Measurements from ENCODE around the gene S100A12. TPM values are rescaled to one million over a fixed set of nuclear protein-coding genes. Genes with fewer than 3 reads are reported as not detected.

S100A12 gene
- polyA plus RNA-seq, 1 donor, result 2.7 TPM

DNA sequence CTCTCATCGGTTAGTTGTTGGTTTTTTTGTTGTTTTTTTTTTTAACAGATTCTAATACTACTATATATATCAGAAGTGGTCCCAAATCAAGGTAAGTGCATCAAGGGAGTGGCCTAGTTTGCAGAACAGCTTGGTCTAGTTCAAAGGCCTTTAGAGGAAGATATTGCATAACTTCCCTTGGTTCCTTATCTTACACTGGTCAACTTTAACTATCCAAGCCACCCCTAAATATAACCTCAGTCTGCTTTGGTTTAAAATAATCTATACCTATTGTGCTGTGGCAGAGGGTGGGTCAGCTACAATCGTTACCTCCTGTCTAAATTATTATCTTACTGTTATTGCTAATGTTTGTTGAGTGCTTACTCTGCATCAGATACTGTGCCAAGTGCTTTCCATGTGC, 6.9 kb downstream of the S100A12 start:
- no peak for DNase-seq (ENCODE audit: low read depth)

DNA sequence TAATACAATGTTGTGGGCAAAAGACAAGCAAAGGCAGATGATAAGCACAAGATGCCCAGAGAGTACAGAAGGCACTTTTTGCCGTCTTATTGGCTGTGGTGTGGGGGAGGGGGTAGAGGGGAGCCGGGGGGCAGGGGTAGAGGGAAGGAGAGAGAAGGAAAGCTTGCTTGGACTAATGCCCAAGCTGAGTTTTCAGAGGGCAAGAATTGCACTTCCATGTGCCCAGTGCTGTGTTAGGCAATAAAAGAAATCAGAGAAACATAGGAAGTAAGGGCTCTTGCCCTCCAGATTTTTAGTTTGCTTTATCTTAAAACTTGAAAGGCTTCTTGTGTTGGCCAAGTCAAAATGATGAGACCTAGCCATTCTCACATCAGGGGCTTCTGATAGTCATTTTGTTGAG, 8.3 kb downstream of the S100A12 start:
- DNase-seq (ENCODE audit: low read depth), result no peak

DNA sequence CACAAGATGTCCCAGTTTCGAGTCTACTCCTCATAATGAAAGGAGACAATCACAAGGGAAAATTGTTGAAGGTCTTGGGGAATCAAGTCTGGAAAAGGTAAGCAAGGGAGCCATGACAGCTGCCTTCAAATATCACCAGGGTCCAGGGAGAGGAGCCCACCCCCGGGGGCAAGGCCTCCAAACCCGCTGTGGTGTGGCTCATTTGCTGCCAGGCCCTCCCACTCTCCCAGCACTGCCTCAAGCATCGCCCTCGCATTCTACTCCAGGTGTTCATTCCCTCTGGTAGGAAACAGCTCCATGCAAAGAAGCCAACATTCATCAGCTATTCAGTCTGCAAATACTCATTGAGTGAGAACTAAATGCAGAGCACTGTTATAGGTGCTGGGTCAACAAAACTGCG, 9.2 kb downstream of the S100A12 start:
- DNase-seq (ENCODE audit: low read depth), result no peak

DNA sequence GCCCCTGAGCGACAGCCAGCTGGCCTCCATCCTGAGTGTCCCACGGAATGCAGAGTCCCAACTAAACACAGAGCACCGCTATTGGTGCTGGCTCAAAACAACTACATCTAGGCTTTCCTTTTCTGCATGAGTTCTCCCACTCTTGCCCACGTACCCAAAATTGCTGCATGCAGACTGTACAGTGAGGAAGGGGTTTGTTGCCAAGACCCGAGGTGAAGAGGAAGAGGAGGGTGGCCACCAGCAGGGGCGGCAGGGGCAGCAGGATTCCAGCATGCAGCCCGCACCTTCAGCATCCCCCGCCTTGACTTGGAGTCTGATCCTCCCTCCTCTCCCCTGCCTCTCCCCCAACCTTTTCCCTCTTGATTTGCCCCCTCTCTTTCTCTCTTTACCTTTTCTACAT, 9.7 kb downstream of the S100A12 start:
- no peak for DNase-seq (ENCODE audit: low read depth)

DNA sequence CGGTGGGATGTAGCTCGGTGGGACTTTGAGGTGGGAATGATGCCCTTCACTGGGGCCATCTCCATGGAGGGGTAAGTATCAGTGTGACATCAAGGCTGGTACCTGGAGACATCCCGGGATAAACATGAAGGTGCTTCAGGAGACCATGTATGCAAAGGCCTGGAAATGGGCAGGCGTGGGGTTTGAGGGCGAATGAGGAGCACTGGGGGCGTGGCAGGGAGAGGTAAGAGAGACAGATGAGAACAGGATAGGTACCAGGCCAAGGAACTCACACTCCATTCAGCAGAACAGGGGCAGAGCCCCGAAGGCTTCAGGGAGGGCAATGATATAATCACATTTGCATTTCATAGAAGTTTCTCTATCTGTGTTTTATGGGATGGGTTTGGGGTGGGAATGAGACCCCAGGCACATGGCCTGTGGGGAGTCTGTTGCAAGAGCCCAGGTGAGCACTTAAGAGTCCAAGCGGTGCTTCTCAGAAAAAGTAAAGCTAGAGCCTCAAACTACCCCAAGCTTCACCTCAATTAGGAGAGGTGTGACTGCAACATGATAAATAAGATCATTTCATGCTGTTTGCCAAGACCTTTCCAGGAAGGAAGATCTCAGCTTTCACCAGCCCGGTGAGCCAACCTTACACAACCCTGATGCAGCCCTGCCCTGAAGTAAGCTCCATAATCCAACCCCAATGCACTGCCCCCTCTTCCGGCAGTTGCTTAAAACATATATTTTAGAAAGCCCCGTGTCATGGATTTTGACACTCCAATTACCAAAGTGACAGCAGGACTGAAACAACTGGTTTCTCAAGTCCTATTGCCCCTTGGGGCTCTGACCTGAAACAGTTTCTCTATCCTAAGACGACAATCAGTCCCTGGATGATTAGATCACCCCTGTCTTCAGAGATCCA, 10.4 kb downstream of the S100A12 start:
- no peak for DNase-seq (ENCODE audit: low read depth)

DNA sequence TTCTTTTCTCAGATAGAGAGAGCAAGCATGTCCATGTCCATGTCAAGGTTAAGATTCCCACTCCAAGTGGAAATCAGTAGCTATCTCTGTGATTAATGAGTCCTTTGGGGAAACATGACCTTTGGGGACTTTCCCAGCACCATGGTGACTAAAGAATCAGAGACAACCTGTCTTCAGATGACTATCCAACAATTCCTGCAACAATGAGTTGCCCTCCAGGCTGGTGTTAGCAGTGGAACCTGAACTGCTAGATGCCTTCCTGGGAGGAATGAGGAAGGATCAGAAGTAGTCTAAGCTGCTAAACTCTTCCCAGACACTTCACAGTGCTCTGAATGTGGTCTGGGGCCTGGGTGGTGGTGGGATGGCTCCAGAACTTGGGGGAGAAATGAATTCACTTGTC, 11.3 kb downstream of the S100A12 start:
- no peak for DNase-seq (ENCODE audit: low read depth)

DNA sequence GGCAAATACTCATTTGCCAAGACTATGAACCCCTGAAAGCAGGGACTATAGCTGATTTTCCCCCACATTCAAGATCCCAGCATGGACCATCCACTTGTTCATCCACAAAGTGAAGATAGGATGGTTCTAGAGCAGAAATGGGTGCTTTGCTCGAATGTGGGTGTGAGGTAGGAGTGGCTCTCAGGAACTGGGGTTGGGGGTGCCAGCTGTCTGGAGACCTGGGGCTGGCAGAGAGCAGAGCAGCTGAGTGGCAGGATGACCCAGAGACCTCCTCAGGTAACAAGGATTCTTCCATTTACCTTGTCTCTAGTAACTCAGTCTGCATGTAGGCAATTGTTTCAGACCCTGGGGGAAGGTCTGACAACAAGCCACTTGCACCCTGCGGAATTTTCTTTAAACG, 11.8 kb downstream of the S100A12 start:
- no peak for DNase-seq (ENCODE audit: low read depth)

DNA sequence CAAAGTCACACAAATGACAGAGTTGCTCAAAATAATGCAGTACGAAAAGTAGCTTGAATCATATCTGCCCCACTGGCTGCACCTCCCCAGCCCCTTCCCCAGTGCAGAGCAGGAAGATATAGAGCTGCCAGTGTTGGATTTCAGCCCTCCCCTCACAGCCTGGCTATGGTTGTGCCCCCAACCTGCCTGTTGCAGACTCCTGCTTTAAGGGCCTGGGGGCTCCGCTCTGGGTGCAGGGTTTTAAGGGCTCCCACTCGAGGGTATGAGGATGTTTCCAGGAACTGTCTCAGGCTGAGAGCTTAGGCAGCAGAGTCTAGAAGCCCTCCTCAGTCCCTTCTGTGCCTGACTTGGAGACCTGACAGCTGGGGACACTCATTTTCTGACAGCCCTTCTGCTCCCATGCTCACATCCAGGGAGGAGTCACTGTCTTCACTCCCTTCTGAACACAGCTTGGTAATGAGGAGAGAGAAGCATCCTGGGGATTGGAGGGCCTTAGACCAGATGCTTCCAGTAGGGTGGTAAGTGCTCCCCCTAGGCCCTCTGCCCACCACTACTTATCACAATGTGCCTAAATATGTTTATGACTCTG, 13.1 kb downstream of the S100A12 start:
- DNase-seq (ENCODE audit: low read depth), result no peak

DNA sequence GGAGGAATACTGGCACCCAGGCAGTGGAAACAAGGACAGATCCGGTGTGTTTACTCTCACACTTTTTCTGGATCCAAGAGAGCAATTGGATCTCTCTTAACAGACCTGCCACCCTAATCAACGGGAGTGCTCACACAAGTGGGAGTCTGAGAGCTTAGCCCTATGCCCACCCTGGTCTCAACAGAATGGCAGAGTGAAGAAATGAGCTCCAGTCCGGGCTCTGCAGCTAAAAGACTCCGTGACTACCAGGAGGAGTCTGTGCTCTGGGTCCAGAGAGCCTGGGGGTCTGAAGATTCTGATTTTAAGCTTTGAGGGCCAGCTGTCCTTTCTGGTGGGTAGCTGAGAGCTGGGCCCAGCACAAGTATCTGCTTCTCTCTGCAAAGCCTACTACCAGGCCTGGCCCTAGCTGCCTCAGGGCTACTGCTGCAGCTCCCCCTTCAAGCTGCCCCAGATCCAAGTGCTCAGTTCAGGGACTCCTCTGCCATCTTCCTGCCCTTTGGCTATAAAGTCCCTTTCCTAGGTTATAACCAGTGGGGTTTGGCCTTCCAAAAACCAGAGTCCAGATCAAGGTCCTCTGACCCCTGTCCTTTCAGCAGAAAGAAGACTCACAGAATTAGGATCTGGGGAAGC, 13.8 kb downstream of the S100A12 start:
- DNase-seq (ENCODE audit: low read depth), result no peak

DNA sequence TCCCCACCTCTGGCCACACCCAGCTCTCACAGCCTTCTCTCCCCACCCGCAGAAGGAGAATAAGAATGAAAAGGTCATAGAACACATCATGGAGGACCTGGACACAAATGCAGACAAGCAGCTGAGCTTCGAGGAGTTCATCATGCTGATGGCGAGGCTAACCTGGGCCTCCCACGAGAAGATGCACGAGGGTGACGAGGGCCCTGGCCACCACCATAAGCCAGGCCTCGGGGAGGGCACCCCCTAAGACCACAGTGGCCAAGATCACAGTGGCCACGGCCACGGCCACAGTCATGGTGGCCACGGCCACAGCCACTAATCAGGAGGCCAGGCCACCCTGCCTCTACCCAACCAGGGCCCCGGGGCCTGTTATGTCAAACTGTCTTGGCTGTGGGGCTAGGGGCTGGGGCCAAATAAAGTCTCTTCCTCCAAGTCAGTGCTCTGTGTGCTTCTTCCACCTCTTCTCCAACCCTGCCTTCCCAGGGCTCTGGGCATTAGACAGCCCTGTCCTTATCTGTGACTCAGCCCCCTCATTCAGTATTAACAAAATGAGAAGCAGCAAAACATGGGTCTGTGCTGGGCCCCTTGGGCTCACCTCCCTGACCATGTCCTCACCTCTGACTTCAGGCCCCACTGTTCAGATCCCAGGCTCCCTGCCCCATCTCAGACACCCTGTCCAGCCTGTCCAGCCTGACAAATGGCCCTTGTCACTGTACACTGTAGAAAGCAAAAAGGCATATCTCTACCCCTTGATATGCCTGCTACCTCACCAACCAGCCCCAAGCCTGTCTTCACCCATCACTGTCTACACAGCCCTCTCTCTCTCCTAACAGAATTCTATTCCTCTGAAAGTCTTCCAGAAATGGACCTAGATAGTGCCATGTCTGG, 14.6 kb downstream of the S100A12 start:
- DNase-seq (ENCODE audit: low read depth), result no peak

DNA sequence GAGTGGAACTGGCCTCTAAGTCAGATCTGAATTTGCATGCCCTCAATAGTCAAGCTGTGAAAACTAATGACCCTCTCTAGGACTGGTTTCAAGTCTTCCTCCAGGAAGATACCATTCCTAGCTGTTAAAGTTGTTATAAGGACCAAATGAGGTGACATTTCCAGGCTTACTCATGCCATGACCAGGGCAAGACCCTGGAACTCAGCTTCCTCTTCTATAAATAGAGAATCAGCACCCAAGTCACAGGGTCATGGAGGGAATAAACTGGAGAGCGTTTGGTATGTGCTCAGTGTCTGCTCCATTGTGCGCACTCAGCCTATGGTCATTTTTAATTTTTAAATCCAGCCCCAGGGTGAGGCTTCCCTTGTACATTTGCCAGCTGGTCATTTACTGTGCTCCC, 15.2 kb downstream of the S100A12 start:
- no peak for DNase-seq (ENCODE audit: low read depth)

DNA sequence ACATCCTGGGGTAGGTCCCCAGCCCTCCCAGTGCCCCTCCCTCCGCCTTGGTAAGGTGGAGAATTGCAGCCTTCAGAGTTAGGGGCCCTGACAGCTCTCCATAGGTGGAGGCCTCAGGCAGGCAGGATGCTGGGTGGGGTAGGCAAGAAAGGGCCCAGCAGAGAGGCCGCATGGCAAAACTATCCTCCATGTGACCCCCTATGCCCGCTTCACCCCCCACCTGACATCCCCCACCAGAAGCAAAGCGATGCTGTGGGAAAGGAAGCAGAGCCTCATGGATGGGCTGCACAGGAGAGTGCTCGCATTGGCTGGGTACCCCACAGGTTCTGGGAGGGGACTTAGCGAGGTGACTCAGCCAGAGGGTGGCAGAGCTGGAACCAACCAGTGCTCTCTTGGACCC, 16.2 kb downstream of the S100A12 start:
- no peak for DNase-seq (ENCODE audit: low read depth)

DNA sequence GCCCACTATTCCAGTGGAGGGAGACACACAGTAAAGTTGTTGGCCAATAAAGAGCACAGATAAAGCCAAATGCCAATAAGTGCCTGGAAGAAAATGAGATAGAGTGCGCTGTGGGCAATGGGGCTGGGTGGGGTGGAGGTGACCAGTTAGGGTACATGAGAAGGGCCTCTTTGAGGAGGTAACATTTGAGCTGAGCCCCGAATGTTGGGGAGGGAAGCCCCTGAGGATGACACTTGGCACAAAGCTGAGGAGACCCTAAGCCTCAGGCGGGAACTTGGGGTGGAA, 16.8 kb downstream of the S100A12 start:
- no peak for DNase-seq (ENCODE audit: low read depth)

DNA sequence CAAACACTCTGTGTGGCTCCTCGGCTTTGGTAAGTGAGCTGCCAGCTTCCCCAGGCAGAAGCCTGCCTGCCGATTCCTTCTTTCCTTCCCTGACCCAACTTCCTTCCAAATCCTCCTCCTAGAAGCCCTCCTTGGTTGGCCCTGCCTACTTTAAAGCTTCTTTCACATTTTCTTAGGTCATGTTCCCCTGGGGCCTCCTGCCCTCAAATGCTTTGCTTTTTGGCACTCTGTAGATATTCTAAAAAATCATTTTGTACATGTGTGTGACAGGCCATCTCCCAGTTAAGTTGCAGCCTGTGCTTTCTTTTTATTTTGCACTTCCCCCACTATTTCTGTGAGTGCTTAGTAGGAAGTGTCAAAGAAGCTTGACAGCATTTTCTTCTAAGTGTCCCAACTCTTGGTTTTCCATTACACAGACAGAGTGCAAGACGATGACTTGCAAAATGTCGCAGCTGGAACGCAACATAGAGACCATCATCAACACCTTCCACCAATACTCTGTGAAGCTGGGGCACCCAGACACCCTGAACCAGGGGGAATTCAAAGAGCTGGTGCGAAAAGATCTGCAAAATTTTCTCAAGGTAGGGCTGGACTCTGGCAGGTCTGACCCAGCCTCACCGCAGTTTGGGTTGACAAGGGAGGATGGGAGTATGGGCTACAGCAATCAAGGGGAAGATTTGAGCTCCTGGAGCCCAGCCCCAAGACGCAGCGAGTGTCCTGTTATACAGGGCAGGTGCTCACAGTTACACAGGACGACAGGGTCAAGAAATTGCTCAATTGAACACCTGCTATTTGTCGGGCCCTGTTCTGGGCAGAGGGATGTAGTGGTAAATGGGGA, 17.3 kb downstream of the S100A12 start, which contains the start of gene S100A9:
Gene S100A9, plus strand, starts transcription at position 2 of the 838 bp plus-strand sequence. Its CDS starts 430 bp downstream, at position 432.
- DNase-seq (ENCODE audit: low read depth), result no peak

DNA sequence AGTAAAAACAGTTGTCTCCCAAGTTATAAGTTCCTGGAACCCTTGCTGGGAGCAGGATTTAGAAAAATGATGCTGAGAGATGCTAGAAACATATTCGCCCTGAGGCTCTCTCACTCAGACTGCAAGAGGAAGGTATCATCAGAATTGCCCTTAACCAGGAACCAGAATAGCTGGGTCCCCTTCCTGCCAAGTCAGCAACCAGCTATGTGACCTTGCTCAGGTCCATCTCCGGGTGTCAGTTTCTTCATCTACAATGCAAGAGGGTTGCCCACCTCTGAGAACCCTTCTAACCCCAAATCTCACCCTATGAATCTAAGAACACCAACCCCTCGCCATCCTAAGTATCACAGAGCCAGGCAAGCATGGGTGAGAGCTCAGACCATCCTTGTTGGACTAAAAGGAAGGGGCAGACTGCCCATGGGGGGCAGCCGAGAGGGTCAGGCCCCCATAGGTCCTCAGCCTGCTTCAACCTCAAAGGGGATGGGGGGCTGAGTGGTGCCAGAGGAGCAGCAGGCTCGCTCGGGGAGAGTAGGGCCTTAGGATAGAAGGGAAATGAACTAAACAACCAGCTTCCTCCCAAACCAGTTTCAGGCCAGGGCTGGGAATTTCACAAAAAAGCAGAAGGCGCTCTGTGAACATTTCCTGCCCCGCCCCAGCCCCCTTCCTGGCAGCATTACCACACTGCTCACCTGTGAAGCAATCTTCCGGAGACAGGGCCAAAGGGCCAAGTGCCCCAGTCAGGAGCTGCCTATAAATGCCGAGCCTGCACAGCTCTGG, 18.2 kb downstream of the S100A12 start:
- no peak for DNase-seq (ENCODE audit: low read depth)

DNA sequence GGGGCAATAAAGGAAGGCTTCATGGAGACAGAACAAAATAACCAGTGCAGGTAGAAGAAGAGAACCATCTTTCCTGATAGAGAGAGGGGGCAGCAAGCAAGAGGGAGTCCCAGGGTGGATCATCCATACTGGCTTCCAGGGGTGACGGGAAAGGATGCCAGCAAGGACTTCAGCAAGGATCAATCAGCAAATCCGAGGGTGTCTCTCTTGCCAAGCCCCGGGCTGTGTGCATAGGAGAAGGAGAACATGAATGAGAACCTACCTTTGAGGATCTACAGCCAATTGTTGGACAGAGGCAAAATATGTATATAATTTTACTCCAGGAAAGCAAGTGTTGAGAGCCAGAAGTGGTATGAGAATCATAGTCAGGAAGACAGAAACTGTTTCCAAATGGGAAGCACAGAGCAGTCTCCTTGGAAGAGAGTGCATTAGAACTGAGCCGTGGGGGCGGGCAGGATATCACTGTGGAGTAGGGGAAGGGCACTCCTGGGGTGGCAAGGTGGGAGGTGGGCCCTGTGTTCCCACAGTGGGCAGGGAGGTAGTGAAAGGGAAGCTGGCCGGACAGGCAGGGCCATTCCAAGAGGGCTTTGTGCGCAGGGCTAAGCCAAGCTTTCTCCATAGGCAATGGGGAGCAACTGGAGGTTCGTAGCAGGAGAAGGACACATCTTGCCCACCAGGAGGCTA, 18.9 kb downstream of the S100A12 start:
- no peak for DNase-seq (ENCODE audit: low read depth)

DNA sequence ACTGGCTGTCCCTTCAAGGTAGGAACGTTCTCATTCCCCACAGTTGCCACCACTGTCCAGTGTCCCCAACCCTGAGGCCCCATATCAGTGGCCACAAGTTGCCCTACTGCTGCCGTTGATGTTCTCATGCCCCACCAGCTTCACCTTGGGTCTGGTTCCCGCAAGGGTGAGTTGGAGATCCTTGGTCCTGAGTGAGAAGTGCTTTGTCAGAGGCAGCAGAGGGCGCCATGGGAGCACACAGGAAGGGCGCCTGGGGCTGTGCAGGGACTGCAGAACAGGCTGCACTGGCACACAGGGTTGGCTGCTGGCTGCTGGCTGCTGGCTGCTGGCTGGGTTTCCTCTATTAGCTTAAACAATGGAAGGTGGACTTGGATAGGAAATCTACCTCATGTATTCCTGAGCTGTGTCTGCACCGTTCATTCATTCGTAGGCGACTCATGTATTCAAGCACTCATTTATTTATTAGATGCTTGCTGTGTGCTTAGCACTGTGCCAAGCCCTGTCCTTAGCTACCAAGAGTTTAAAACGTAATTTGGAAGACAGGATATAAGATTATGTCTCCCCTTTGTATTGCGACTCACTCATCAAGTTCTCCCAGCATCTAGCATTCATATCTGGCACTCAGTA, 19.9 kb downstream of the S100A12 start:
- DNase-seq (ENCODE audit: low read depth), result no peak

DNA sequence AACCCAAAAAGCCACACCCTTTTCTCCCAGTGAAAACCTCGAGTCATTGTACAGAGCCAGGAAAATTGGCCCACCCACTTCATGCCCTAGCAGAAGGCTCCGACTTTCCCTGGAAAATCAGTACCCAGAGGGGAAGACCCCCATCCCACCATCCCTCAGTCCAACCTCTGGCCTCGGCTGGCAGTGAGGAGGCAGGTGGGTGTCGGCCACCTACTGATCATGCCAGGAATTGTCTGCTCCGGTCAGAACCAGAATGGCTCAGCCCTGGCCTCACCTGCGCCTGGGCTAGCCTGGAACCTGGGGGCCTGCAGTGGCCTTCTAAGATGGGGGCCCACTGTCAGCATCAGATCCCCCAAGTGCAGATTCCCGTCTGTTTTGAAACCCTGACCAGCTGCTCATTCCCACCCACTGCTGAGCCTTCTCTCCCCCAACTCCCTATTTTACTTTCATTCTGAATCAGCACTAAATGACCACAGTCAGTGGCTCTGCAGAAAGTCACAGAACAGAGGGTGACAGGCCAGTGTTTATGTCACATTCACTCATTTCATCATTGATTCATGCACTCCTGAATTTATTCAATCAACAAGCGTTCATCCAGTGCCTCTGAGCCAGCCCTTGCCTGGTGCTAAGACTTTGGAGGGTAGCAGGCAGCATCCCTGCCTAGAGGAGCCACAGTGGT, 20.8 kb downstream of the S100A12 start:
- no peak for DNase-seq (ENCODE audit: low read depth)
